Measurements from ENCODE around the gene STARD3NL.

STARD3NL gene

GRCh38 chr7:38280000-38280399, 102.0 kb downstream of the STARD3NL start:
- TF ChIP-seq Cebpa-rat (IDR thresholded peaks at IDR 0.05), result no peak

More at GRCh38 chr7:38280000-38280399, 102.0 kb downstream of the STARD3NL start:
- H3K27ac ChIP-seq, result no peak overlapping the region
- H3K27me3 ChIP-seq, result no peaks in the 10 kb centered on the region
- no peak overlapping the region for H3K4me2 ChIP-seq
- H3K4me3 ChIP-seq, result no peak overlapping the region
- peaks cover 28% of the 10 kb centered on the region for H3K4me1 ChIP-seq
- H3K9me3 ChIP-seq, result no peaks in the 10 kb centered on the region
- H3K9ac ChIP-seq, result no peak overlapping the region
- H3K36me3 ChIP-seq, result no peaks in the 10 kb centered on the region
- no peaks in the 10 kb centered on the region for H4K20me1 ChIP-seq

Data from BLaER1 (cell line).